Right ventricle myocardium inferior (tissue), 1 donor: Measurements from ENCODE around the gene CAPN6. TPM values are rescaled to one million over a fixed set of nuclear protein-coding genes. Genes with fewer than 3 reads are reported as not detected.

Experiments used
- ATAC-seq: fragments of 200-7000 bp; cut with Tn5 transposase; one replicate; pipeline ENCODE4 v1.9.1; 2020; ENCODE audit warnings: mild to moderate bottlenecking, moderate library complexity
- DNase-seq: peaks from one replicate; pipeline ENCODE4 v3.0.0; 2021; ENCODE audit errors: missing footprints
- intact Hi-C: fragments of 100-400 bp; cut with DNase I; formaldehyde crosslinking; loops from one replicate; pipeline ENCODE4 v1.11.0; 2022
- total RNA-seq: library from RNA; stranded (reverse); fragmentation: NEBNext Ultra II Directional; extraction: Animal tissue kit (Norgen Biotek cat#: 25700); gene quantifications from one replicate; pipeline ENCODE4 v1.2.1, GENCODE V29; 2021
- donor health status: DM: no; HTN: yes; CAD: no; lungs with severe emphysema.

Gene CAPN6
- total RNA-seq, 1 donor from 2014 or later, result 0.05 TPM

DNA sequence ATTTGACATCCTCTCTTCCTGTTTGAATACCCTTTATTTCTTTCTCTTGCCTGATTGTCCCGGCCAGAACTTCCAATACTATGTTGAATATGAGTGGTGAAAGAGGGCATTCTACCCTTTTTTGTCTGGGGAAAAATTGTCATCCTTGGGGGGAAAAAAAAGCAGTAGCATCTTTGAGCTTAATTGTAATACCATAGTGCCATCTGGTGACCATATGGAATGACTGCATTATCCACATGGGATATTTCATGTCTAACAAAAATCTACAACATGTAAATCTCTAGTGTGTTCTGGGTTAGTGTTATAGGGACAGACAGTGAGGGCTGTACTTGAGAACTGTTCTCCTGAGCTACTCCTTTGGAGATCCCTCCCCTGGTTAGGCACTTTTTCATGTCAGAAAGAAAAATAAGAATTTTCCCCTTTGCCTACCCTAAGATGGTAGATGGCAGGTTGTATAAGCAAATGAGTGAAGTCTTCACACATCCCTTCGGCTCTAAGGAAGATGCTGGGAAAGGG is 26.0 kb downstream of the CAPN6 start:
- DNase-seq, result no peak
- intact Hi-C loops, result no loop called here
- ATAC-seq, result no peak

DNA sequence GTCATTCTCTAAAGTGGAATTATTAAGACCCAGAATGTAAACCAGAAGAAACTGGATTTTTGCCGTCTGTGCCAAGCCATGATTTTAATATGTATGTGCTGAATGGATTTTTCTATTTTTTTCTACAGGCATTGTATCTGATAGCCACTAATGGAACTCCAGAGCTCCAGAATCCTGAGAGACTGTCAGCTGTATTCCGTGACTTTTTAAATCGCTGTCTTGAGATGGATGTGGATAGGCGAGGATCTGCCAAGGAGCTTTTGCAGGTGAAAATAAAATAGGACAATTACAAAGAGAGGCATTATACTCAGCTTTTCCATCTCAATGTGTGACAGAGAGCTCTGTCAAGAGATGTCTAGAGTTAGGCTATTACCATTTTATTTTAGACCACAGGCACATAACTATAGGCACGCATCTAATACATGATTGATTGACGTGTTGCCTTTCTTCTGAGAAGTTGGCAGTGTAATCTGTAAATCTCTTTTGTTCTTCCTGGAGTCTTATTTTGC is 53.9 kb downstream of the CAPN6 start:
- intact Hi-C loops, result no loop called here
- DNase-seq, result no peak
- ATAC-seq, result no peak

DNA sequence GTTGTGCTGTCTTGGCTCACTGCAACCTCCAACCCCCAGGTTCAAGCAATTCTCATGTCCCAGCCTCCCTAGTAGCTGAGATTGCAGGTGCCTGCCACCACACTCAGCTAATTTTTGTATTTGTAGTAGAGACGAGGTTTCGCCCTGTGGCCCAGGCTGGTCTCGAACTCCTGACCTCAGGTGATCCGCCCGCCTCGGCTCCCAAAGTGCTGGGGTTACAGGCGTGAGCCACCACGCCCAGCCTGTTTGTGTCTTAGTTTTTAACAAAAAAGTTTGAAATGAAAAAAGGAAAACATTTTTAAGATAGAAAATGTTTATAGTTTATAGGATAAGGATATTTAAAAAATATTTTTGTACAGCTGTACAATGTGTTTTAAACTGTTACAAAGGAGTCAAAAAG is 62.4 kb downstream of the CAPN6 start:
- intact Hi-C loops, result no loop called here
- DNase-seq, result no peak
- no peak for ATAC-seq

DNA sequence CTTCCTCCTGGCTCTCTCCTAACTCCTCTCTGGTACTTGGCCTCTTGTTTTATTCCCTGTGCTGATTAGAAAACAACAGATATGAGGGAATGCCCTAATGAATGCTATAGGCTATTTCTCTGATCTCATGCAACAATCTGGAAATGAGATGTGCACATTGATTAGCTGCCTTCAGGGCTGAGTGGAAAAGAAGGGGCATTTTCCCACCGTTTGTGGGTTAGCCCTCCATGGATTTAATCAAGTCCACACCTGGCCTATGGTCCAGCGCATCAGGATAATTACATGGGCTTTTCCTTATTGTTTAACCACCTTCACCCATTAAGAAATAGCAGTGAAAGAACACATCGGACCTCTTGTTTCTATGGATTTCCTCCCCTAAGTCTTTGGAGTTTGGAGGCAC is 70.0 kb downstream of the CAPN6 start:
- ATAC-seq, result no peak
- DNase-seq, result no peak
- intact Hi-C loops, result no loop called here

DNA sequence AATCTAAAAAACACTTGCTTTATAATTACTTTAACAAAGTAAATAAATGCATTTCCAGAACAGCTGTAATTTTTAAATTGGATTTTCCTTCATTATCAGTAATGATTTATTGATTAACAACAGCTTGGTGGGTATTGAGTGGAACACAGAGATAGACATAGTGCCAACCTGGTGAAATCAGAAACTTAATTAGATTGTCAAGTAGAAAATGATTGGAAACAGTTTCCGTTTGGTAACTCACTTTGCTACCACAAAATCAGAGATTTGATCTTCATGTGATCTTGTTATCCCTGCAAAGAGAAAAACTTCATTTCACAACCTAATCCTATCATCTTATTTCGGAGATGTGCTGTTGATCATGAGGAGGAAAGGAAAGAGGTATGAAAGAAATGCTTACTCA is 70.8 kb downstream of the CAPN6 start:
- ATAC-seq (no peak), DNase-seq (no peak)
- intact Hi-C loops, result no loop called here

Other genes with a start within 250 kb of the CAPN6 start
- gene PAK3, start 174.3 kb downstream of the CAPN6 start, total RNA-seq, result 0.60 TPM
- not detected for gene DCX, start 141.7 kb upstream of the CAPN6 start, total RNA-seq
- gene SERTM2, start 241.2 kb upstream of the CAPN6 start, total RNA-seq, result not detected